ENCODE measurements around the gene TNKS1BP1.

DNA sequence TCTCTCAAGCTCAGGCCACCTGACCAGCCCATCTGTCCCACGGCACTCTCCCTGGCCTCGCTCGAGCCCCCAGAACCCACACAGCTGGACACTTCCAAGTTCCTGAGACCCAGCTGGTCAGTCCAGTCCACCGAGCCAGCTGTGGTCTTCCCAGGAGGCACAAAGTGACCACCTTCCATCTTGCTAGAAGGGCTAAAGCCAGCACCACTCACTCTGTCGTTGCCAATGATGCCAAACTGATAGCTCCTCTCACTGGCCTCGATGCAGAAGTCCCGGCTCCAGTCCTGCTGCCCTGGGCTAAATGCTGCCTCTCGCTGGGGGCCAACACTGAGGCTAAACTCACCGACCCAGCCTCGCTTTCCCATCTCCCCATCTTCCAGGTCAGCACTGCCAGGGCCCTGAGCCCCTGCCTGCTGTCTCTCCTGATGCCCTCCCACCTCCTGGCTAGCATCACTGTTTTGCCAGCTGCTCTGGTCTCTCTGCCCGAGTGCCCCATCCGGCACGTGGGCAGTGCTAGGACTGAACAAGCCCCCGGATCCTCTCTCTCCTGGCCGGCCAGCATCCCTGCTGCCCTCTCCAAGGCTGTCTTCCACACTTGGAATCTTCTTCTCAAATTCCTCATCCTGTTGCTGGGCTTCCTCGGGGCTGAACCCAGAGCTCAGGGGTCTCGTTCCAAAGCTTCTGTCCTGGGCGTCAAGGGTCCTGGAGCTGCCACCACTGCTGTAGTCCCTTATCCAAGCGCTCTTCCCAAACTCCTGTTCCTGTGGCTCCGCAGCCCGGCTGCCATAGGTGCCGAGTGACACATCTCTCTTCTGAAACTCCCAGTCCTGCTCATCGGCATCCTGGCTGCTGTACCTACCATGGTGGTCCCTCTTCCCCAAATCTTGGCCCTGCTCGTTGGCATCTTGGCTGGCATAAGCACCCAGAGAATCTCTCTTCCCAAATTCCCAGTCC, 15.4 kb downstream of the TNKS1BP1 start:
- TF ChIP-seq, protein P1, sequence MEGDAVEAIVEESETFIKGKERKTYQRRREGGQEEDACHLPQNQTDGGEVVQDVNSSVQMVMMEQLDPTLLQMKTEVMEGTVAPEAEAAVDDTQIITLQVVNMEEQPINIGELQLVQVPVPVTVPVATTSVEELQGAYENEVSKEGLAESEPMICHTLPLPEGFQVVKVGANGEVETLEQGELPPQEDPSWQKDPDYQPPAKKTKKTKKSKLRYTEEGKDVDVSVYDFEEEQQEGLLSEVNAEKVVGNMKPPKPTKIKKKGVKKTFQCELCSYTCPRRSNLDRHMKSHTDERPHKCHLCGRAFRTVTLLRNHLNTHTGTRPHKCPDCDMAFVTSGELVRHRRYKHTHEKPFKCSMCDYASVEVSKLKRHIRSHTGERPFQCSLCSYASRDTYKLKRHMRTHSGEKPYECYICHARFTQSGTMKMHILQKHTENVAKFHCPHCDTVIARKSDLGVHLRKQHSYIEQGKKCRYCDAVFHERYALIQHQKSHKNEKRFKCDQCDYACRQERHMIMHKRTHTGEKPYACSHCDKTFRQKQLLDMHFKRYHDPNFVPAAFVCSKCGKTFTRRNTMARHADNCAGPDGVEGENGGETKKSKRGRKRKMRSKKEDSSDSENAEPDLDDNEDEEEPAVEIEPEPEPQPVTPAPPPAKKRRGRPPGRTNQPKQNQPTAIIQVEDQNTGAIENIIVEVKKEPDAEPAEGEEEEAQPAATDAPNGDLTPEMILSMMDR (IDR thresholded peaks at IDR 0.05): no peak
- no peak for TF ChIP-seq POLR2AphosphoS5 (IDR thresholded peaks at IDR 0.05; ENCODE audit: low read depth, low read length)
